NCI-H187 treated with DMSO at 0.1 percent for 48 hours (cell line): ENCODE data around the gene HS1BP3.

Experiments
- DNase-seq: peaks from one replicate; lab custom pipeline; 2025; lab: John Stamatoyannopoulos, UW

The HS1BP3 gene

DNA sequence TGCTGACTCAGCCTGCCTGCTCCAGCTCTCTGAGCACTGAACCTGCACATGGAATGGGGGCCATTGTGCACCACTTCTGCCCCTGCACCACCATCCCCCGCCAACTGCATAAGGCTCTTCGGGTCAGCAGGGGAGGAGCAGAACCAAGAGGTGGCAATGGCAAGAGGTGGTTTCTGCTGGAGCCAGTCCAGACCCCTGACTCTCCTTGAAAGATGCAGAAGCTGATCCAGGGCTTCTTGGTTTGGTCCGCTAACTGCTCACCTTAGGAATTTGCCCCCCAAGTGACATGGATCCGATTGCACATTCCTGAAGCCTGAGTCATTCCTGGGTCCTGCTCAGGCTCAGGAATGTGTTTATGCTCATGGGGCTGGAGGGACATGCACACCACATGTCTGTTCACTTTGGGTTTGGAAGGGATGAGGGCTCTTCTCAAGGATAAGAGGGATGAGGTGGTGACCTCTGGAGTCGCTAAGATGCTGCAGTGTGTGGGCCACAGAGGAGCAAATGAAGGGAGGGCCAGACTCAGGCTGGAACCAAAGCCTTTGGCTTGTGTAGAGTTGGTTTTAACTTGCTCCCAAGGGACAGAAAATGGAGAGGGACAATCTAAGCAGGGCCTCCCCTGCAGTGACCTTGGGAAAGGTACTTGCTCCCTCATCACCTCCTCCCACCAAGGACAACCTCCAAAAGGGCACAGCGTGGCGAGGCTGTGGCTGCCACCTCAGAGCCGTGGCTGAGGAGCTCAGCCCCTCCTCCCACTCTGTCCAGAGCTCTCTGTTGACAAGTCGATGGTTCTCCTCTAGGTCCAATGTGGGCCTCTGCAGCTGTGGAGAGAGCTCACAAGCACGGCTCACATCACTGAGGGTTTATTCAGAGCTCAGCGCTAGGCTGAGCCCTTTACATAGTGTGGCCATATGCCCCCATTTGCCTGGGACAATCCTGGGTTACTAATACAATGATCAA lies 66.2 kb downstream of the HS1BP3 start:
- no peak for DNase-seq

DNA sequence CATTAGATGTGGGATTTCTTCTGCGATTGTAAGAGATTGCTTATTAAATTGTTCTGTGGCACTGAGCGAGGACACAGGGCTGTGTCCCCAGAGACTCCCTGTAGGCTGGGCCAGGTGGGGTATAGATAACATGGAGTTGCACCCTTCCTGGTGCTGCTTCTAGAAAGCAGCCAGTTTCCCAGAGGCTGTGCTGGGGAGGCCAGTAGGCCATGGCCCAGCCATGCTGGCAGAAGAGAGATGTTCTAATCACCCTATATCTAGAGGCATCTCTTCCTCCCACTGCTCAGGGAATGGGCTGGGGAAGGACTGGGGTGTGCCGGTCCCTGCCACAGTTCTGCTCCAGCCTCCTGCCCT lies 66.9 kb downstream of the HS1BP3 start:
- no peak for DNase-seq

DNA sequence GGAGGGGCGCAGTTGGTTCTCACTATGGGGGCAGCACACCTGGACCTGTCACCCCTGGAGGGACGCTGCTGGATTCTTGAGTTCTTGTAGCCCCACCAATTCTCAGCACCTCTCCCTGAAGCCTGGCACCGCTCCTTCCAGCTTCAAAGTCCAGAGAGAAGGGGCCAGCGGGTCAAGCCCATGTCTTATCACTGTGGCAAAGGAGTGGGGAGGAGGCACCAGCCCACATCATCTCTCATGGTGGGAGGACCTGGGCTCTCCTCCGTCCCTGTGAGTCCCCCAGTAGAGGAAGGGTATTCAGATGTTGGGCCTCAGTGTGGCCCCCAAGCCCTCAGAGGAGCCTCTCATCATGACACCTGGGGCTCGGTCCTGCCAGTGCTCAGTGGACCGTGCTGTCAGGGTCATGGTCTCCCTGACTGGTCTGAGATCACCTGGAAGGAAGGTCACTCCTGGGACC lies 67.4 kb downstream of the HS1BP3 start:
- DNase-seq: no peak

DNA sequence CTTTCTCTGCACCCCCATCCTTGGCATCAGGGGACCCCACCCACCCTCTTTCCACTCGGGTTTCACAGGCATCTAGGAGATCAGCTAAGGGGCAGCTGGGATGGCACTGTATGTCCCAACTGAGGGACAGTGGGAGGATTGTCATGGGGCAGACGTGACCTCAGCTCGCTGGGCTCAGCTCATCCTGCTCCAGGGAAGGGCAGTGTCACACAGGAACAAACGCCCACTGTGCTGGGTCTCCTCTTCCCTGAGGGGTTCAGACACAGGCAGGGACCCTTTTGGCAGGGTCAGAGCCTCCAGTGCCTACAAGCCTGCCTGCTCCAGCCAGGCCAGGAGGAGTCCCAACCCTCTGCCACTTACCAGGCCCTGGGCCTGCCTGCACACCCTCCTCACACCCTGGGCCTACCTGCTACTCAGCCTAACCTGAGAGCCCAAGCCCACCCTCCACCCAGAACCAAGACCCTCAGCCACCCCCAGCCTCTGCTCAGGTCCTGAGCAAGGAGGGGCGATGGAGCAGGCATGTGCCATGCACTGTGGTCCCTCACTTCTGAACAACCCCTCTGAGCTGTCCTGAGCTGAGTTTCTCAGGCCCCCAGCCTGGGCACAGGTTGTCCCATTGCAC lies 68.2 kb downstream of the HS1BP3 start:
- DNase-seq: no peak

DNA sequence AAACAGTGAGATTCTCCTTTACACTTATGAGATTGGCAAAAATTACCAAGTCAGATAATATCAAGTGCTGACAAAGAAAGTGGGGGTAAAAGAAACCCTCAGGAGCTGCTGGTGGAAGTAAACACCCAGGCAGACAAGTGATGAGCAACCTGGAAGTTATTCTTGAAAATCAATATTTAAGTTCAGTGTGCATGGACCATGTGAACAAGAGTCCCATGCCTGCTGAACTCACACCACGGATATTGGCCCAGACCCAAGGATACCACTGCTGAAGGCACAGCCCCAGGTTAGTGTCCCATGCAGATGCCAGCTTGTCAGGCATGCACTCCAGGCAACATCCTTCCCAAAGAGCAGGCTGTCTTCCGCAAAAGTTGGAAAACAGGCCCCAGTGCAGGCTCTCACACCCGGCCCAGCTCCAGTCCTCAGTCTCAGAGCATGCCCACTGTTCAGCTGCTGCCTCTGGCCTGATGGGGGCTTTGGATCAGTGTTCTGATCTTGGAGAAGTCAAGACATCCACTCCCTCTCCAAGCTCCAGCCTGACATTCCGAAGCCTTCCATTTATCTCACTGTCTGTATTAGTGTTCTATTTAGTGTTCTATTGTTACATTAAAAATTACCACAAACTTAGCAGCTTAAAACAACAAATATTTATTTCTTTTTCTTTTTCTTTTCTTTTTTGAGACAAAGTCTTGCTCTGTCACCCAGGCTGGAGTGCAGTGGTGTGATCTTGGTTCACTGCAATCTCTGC lies 70.0 kb downstream of the HS1BP3 start:
- no peak for DNase-seq

DNA sequence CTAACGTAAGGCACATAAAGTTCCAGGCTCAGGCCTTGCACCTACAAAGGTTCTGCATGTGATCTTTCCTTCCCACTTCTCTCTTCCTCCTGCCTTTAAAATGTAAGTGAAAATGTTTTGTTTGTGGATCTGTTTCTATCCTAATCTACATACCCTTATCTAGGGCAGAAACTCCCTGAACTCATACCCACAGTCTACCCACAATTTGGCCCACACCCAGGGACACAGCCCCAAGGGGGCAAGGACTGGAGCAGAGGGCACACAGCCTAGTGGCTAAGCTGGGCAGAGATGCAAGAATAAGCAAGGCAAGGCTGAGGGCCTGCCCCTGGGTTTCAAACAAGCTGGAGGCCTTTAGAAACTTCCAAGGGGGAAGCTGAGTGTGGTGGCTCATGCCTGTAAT lies 71.0 kb downstream of the HS1BP3 start:
- DNase-seq: no peak

DNA sequence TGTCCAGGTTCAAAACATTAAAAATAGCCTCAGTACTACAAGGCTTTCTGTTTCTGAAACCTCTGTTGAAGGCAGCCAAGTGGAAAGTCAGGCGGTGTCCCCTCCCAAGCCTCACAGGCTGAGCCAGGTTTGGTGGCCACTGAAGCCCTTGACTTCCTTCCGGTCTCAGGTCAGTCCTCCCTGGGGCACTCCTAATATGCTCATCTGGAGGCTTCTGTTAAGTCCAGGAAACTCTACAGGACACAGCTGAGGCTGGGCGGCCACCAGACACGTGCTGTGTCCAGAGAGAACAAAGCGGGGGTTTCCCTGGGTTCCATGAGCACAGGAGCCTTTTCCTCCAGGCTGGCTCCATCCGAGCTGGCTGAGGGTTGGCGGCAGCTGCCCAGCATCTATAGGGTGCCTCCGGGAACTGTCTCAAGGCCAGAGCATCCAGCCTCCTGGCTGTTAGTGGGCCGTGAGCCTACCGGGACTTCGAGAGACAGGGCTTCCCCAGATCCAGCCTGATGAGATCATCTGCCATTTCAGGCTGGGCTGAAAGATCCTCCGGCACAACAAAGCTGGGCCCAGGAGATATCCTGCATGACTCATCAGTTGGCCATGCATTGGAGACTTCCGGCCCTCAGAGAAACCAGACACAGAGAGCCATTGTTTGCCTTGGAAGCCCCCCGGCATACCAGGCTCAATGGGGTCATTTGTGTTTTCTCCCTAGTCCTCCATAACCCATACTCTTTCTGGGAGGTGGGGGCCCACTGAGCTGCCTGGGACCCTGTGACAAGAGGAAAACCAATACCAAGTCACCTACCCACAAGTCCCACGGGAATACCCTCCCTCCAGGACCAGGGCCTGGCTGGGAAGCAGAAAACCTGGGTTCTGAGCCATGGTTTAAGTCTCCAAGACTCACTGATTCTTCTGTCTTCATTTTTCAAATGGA lies 71.7 kb downstream of the HS1BP3 start:
- no peak for DNase-seq

DNA sequence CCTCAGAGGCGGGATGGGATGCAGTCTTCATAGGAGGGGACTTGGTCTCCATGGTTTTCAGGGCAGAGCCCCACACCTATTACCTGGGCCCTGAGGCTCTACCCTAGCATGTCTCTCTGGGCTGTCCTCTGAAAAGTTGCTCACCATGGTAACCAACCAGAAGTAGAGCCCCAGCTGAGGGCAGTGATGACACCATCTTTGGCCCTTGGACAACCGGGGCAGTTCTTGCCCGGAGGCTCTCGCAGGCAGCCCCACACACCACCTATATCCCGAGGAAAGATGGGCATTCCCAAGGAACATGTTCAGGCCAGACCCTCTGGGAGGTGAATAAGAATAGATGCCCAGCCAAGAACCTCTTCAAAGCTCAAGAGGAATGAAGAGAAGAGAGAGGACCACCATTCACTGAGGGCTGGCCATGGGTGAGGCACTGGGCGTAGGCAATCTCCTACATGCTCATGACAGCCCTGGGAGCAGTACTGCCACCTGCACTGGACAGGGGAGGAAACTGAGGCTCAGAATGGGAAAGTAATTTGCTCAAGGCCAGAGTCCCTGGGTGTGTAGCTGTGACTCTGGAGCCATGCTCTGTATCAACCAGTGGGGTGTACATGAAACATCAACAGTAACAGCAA lies 72.5 kb downstream of the HS1BP3 start:
- no peak for DNase-seq

DNA sequence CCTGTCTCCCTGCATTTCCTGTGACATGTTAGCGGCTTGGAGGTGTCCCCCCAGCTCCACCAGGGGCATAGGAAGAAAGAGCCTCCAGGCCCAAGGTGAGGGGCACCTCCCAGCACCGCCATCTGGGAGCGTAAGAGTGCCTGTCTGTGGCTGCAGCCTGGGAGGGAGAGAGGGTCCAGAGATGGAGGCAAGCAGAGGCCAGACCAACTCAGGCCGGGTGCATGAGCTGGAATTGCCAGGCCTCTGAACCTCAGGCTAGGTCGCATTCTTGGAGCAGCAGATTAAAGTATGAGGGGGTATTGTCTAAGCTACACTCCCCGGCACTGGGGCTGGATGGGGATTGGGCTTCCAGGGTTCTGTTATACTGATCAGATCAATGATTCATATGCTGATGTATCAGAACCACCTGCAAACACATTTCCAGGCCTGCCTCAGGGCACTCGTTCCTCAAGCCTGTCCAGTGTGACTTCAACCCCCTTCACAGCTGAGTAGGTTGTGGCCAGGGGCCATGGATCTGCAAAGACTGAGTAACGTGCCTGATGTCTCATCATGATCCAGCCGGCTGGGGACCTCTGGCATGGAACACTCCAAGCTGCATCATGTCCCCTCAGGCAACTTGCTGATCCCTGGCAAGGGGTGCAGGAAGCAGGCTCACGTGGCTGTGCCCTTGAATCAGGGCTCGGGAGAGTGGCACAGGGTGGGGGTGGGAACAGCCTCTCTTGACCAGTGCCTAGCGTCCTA lies 73.2 kb downstream of the HS1BP3 start:
- DNase-seq: no peak

DNA sequence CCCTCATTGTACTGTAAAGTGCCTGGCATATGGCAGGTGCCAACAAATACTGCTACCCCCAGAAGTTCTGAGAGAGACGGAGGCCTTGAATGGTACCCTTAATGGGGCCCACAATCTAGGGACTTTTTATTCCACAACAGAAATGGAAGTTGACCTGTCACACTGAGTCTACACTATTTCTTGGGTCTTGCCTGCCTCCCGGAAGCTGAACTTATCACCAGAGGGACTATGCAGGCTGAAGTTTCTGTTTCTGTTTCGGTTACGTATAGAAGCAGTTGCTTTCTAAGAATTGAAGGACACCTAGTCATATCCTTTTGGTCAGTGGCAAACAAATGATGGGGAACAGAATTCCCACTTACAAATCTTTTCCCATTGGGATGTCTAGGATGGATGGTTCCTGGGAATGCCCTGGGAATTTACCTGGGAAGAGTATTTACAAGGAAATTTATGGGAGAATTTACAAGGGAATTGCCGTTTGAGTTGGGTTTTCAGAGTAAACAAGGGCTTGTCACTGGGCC lies 74.2 kb downstream of the HS1BP3 start:
- no peak for DNase-seq

DNA sequence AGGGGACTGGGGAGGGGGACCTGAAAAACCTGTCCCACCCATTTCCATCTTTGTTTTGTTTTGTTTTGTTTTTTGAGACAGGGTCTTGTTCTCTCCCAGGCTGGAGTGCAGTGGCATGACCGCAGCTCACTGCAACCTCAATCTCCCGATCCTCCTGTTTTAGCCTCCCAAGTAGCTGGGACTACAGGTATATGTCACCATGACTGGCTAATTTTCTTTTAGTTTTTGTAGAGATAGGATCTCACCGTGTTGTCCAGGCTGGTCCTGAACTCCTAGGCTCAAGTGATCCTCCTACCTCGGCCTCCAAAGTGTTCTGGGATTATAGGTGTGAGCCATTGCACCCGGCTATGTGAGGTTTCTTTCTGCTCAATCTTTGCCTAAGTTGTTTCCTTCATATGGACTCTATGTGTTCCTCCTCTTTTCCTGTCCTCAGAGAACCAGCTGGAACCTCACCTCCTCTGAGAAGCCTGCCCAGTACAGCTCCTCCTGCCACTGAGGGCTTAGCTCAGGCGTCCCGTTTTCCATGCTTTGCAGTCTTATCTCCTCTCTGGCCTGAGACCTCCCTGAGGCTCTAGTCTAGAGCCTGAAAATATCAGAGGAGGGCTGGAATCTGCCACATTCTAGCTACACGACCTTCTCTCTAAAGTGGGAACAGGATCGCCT lies 74.8 kb downstream of the HS1BP3 start:
- no peak for DNase-seq

DNA sequence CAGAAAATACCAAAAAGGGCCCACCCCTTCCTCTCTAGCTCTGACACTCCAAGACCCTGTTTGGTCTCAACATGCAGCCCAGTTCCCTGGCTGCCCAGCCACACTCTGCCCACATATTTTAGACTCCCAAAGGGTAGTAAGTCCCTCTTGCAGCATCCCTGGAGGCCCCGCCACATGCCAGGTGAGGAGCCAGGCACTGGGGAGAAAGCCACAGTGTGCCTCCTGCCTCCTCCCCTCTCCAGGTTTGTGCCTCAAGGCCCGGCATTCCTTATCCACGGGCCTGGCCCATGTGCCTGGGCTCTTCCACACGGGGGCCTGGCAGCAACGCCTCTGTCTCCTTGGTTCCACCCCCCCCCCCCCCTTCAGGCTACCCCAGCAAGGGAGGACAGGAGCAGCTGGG lies 75.5 kb downstream of the HS1BP3 start:
- no peak for DNase-seq

DNA sequence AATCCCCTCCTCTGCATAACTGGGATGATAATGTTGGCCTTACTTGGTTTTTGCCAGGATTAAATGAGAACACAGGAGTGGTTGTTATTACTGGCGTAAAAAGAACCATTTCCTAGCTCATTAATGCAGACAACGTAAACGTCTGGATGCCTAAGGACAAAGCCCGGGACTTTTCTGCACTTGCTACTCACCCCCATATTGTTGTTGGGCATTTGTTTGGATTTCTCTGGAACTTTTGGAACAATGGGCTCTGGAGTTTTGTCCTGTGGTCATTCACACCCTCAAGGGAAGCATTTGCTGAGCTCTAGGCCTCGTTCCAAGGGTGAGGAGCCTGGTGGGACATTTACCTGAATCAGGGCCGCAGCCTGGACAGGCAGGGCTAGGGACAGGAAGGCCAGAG lies 76.0 kb downstream of the HS1BP3 start:
- no peak for DNase-seq

DNA sequence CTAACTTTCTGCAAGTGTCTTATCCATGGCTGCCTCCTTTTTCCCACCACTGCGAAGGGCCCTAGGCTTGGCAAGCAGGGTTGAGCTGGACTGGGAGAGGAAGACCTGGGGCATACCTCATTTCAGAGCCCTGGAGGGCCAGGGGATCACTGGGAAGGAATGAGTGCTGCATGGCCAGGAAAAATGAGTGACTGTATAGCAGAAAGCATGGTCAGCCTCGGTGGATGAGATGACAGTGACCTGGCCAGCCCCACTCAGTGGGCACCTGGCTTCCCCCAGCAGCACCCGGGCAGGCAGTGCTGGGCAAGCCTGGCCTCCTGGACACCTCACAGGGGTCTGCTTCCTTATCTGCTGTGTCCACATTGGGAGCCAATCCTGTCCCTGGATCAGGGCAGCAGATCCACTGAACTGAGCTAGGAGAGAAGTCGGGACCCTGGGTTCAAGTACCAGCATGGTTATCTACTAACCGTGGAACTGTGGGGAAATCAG lies 76.4 kb downstream of the HS1BP3 start:
- no peak for DNase-seq

DNA sequence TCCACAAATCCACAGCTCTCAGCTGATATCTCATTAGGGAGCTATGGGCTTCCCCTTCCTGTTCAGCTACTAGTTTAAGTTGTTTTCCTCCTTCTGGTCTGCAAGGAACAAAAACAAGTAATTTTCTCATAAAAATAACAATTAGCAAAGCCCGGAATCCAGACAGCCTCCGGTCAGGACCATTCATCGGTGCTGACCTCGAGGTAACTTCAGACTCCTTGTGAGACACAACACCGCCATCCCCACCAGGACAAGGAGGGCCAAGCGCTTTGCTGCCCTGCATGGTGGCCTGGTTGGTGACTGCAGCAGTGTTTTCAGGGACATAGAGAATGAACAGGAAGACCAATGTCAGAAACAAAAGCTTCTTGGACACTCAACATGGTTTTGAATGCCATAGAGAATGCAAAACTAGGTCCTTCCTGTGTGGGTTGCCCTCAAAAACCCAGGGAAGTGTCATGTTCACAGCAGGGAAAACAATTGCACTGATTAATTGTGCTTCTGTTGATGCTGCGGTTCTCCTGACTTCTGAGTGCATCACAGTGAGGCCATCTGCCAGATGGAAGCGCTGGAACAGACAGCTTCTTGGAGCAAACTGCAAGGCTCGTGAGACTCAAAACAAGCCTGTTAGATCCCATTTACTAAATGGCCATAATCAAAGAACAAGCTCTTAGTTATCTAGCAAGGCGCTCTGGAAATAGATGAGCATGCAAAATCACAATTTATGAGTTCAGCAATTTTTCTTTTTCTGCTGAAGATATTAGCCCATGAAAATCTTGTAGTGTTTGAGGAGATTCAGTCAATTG lies 77.1 kb downstream of the HS1BP3 start:
- no peak for DNase-seq

DNA sequence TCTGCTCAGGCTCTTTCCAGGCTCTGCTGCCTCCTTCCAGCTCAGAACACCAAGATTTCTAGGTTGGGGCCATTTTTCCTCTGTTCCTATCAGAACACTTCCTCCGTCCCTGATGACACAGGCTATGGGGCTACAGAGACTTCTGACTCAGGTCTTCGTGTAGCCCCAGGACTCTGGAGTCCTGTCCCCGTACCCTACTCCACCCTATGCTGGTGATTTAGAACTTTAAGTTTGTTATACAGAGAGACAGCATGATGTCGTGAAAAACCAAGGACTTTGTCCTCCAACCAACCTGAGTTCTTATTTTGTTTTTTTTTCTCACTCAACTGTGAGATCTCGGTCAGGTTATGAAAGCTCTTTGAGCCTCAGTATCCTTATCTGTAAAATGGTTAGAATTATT lies 78.7 kb downstream of the HS1BP3 start:
- DNase-seq: no peak

DNA sequence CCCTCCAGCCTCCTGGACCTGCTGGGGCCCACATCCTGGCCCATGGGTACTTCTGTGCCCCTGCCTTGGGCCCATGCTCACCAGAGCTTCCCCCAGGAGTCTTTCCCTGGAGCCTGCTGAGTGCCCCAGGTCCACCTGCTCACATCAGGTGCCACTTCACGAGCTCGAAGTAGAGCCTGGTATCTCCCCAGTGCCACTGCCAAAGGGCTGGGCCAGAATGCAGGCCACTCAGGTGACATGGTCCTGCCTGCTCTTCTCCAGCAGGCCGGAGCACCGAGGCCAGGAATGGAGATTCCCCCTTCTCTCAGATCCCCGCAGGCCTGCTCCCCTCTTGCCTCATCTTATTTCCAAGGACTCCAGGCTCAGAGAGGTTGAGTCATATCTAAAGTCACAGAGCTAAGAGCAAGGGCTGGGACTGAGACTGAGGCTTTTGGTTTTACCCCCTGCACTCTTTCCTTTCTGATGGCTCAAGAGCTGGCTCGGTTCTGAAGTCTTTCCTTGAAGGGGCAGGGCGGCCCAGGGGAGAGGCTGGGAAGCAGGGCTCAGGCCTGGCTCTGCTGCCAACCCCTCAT lies 79.2 kb downstream of the HS1BP3 start:
- no peak for DNase-seq

DNA sequence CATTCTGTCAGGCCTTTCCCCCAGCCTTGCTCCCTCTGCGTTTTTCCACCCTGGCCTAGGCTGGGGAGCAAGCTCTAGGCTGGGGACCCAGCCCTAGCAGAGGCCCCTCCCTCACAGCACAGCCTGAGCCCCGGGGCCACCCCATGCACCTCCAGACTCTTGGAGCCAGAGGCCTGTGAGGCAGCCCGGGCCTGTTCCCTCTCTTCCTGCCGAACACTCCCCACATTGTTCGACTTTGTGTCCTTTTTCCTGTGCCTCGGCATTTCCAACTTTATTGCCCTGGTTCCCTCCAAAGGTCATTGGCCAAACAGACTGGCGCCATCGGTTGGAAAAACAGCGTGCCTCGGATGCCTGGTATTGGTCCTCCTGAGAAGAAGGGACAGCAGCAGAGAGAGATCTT lies 79.7 kb downstream of the HS1BP3 start:
- no peak for DNase-seq
